GM18909 (cell line): ENCODE measurements around the gene CD302.
"Not testable (repeated sequence)": the region's sequence is repeated elsewhere in the genome, so short reads cannot be mapped to it uniquely, and the experiment has no call there.

Experiments used
- ATAC-seq: cut with Tn5 transposase; IDR thresholded peaks from one replicate; pipeline ENCODE4 v1.9.1; 2021; ENCODE audit warnings: mild to moderate bottlenecking; ENCODE audit not compliant: unreplicated experiment, poor library complexity

Gene CD302, protein sequence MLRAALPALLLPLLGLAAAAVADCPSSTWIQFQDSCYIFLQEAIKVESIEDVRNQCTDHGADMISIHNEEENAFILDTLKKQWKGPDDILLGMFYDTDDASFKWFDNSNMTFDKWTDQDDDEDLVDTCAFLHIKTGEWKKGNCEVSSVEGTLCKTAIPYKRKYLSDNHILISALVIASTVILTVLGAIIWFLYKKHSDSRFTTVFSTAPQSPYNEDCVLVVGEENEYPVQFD

DNA sequence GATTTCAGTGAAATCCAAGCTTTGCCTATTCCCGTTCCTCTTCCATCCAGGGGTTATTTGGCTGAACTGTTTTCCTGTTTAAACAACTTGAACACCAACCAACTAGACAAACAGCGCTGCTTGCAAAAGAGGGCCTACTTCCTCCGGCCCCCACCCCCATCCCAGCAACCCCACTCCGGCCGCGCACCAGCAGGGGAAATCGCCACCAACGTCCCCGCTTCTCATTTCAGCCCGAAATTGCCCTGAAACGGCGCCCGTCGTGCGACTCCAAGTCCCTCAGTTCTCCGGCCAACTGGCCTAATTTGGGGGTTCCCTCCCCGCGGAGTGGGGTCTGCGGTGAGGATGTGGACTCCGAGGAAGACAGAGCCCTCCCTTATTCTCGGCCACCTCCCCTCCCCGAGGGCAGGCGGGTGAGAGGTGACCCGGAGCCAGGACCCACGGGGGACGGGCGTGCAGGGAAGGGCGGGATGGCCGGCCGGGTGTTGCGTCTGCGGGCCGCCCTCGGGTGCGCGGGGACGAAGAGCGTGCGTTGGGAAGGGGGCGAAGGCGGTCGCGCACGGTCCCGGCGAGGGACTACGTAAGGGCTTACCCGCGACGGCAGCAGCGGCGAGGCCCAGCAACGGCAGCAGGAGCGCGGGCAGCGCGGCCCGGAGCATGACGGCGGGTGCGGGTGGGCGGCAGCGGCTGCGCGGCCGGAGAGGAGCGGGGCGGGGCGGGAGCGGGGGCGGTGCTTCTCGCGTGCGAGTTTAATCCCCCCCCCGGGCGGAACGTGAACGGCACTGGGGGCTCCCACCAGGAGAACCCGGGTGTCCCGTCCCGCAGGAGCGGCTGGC, at the start of gene CD302:
CD302 (minus strand) TSS at position 666 of the 833 bp plus-strand sequence; CDS start at position 656, 10 bp downstream.
- peak; percentile 73 for ATAC-seq

DNA sequence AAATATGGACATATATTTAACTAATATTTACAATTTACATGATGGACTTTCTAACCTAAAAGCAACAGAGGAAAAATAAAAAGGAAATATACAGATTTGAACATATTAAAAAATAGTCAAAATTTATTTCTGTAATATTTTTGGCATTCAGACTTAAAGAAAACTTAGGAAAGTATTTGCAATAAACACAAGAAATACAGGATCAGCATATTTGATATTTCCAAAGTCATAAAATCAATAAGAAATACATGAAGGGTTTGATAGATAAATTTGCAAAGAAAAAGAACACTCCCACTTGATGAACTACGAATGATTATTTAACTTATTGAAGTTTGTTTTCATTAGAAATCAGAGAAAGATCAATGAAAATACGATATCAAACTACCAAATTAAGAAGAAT, 48.6 kb upstream of the CD302 start:
- no peak for ATAC-seq

DNA sequence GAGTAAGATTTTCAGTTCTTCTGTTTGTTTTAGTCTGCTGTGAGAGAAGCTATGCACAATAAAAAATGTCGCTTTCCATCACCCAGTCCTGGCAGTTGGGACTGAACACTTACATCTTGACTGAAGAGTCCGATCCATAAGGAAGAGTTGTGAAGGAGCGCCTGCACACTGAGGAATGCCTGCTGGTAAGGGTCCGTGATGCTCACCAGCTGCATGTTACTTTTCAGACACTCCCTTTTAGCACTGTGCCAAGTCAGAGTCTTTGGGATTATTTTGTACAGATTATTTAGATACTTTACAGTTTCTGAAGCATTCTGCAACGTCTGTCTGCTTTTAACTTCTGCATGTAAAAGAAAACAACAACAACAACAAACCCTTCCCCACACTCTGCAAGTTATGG, 42.6 kb upstream of the CD302 start:
- no peak for ATAC-seq

DNA sequence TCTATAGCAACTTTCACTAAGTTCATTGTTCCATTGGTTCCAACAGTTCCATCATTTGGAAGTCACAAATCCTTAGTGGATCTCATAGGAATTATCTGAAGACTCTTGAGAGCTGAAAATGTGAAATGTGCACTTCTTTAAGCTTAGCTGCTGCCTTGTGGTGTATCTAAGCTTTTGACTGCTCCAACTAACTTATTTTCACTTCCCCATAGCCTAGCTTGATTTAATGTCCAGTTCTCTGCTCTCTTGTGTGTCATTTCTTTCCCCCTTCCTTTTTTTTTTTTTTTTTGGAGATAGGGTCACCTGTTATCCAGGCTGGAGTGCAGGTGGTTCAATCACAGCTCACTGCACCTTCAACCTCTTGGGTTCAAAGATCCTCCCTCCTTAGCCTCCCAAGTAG, 34.9 kb upstream of the CD302 start:
- no peak for ATAC-seq

DNA sequence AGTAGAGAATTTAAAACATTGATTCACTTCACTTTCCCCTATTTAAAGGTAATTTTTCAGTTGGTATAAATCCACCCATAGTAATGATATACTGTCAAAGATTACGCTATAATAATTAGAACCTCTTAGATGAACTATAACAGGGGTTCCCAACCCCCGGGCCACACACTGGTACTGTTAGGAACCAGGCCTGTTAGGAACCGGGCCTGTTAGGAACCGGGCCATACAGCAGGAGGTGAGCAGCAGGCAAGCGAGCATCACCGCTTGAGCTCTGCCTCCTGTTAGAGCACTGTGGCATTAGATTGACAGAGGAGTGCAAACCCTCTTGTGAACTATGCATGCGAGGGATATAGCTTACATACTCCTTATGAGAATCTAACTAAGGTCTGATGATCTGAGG, 34.0 kb upstream of the CD302 start:
- ATAC-seq = no peak

DNA sequence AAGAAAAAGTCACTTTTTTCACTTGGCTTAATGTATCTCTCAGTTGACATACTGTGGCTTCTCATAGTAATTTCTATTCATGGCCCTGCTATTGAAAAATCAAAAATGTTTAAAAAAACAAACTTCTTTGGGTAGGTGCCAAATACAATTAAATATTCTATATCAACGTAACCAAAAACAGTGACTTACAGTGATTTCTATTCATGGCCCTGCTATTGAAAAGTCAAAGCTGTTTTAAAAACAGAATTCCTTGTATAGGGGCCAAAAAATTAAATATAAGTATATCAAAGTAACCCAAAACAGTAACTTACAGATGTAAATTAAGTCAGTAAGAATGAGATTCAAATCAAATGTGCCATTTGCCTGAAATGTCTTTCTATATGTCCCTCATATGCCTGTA, 31.4 kb upstream of the CD302 start:
- no peak for ATAC-seq

DNA sequence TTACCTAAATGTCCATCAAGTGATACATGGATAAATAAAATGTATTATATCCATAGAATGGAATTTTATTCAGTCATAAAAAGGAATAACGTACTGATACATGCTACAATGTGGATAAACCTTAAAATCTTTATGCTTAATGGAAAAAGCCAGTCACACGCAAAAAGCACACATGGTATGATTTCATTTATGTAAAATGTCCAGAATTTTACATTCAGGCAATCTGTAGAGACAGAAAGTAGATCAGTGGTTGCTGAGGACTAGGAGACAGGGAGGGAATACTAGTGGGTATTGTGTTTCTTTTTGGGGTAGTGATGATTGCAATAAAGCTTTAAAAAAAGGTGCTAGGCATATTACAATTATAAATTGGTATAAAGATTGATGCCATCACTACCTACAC, 30.7 kb upstream of the CD302 start:
- no peak for ATAC-seq

DNA sequence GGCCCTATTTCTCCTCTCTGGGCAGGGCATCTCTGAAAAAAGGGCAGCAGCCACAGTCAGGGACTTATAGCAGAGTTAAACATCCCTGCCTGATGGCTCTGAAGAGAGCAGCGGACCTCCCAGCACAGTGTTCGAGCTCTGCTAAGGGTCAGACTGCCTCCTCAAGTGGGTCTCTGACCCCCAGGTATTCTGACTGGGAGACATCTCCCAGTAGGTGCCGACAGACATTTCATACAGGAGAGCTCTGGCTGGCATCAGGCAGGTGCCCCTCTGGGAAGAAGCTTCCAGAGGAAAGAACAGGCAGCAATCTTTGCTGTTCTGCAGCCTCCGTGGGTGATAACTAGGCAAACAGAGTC, 24.4 kb upstream of the CD302 start:
- ATAC-seq = not testable (repeated sequence)

DNA sequence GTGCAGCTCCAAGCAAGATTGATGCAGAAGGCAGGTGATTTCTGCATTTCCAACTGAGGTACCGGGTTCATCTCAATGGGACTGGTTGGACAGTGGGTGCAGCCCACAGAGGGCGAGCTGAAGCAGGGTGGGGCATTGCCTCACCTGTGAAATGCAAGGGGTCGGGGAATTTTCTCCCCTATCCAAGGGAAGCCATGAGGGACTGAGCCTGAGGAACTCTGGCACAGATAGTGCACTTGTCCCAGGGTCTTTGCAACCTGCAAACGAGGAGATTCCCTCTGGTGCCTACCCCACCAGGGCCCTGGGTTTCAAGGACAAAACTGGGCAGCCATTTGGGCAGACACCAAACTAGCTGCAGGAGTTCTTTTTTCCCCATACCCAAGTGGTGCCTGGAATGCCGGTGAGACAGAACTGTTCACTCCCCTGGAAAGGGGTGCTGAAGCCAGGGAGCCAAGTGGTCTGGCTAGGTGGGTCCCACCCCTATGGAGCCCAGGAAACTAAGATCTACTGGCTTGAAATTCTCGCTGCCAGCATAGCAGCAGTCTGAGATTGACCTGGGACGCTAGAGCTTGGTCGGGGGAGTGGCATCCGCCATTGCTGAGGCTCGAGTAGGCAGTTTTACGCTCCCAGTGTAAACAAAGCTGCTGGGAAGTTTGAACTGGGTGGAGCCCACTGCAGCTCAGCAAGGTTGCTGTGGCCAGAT, 23.9 kb upstream of the CD302 start:
- ATAC-seq = not testable (repeated sequence)

DNA sequence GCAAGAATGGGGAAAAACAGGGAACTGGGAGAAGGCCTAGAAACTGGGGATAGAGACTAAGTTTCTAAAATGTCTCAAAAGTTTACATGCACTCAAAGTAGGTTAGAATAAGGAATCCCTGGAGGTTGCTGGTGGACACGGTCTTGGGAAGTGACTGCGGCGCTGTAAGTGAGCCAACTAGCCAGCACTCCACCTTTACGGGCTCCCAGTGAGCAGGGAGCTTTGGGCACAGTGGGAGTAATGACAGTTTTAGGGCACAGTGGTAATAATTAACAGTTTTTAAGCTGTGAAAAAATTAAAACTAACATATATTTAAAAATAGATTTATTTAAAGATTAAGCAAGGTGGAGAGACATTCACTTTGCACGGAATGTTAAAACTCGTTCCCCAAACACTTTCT, 20.9 kb upstream of the CD302 start:
- no peak for ATAC-seq

DNA sequence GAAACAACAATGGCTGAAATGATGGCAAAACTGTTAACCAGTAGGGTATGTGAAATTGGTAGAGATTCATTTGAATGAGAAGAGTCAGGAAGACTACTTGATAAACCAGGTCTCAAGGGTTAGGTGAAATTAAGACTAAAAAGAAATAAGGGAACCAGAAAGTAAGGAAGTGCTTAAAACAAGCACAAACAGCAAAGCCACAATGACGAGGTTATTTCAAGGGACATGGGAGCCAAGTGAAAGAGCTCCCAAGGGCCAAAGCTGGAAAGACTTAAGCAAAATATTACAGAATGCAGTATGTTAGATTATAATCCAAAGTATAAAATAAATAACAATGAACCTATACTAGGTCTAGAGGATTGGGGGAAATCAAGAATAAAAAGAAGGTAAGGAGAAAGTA, 19.3 kb upstream of the CD302 start:
- no peak for ATAC-seq

DNA sequence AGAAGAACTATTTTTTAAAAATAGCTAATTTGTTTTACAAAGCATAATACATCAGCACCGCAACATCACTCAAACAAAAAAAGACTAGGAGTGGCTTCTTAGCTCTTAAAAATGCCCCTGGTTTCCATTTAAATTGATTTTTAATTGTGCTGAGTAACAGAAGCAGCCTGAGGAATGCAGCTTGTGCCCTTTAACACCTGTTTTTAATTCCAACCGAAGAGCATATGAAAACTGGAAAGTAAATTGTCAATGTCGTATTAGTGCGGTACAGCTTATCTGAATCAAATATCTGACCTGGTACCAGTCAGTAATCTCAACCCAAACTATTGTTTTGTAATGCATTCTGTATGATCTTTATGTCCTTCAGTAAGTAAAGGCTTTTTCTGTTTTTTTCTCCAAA, 13.2 kb upstream of the CD302 start:
- ATAC-seq = no peak

DNA sequence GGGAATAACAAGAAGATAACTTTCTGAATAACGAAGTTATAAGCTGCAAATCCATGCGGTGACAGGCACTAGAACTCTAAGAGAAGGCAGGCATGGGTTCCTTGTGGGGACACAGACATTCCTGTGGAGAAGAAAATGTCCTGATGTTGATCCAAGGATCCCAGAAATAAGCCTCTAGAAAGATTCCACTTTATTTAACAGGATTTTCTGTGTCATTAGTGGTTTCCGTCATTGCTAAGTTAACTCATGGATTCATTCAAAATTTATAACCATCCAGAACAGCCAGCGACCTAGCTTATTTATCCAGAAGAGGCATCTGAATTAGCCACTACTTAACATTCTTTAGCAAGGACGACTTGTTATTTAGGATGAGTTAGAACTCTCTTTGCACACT, 10.0 kb upstream of the CD302 start:
- ATAC-seq = no peak

DNA sequence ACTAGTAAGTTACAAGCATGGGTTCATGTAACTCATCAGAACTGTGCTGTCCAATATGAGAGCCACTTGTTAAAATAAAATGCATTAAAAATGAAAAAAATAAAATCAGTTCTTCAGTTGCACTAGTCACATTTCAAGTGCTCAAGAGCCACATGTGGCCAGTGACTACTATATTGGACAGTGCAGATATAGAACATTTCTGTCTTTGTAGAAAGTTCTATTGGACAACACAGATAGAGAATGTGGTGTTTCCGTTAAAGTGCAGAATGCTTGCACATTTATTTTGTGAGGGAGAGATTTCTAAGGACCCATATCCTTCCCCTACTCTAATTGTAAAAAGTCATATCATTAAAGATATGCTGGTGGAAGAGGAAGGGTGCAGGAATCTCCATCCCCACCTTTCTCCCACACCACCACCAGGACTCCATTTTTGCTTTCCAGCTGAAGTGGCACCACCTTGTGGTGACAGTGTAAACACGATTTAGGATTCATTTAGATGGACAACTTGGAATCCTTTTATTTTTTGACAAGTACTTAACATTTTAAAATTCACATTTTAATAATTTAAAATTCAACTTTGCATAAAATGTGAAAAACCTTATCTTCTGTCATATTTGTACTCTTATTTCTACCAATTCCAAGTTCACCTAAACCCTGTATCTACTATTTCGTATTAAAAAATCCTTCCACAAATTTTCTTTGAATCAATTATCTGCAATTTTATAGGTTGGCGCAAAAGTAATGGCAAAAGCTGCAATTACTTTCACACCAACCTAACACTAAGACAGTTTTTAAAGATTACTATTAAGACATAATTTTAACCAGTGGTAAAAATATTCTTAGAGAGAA, 9.4 kb upstream of the CD302 start:
- ATAC-seq = no peak

DNA sequence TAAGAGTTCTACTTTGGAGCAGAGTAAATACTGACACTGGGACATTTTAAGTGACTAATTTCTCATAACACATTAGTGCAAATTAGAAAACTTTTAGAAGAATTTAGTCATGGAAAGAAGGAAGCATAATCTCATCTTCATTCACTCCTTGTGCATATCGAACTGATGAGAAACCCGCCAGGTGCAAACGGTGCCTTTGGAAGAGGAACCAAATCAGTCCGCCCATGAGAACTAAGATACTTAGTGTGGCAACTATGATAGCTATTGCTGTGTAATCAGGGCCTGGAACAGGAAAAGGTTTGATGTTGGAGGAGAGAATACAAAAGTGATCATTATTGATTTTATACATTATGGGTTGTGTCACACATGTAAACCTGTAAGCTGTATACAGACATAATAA, 6.9 kb upstream of the CD302 start:
- no peak for ATAC-seq

DNA sequence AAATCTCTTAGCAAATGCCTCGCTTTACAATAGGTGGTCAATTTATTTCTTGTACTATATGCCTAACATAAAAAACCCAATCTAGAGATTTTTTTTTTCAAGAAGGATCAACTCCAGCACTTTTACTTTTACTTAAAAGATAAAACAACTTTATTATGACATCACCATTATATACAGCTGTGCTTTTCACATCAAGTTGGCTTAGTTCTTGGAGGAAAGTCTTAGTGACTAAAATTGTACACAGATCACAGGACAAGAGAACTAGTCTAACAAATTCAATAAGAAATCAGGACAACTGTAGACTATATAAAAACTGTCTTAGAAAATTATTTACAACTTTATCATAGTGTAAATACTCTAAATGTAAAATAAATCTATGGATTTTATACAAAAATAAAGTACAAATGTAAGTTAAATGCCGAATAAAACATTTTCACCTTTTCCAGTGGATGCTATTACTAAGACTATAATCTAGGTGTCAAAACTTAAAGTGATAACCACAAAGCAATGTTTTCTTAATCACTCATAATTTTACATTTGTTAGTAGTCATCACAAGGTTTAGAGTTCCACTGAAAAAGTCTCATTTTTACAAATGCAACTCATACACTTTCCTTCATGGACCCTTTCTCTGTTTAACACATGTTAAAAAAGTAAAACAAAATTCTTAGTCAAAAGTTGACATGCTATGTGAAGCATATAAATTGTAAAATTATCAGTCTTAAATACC, 5.4 kb upstream of the CD302 start:
- ATAC-seq = no peak

DNA sequence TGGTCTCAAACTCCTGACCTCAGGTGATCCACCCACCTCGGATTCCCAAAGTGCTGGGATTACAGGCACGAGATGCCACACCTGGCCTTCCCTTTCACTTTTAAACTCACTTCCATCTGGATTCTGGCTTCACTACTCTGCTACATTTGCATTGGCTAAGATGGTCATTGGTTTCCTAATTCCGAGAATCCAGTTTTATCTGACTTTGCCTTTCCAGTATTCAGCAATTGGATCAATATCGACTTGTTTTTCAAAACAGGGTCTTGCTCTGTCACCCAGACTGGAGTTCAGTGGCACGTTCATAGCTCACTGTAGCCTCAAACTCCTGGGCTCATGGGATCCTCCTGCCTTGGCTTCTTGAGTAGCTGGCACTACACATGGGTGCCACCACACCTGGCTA, 4.7 kb upstream of the CD302 start:
- no peak for ATAC-seq

DNA sequence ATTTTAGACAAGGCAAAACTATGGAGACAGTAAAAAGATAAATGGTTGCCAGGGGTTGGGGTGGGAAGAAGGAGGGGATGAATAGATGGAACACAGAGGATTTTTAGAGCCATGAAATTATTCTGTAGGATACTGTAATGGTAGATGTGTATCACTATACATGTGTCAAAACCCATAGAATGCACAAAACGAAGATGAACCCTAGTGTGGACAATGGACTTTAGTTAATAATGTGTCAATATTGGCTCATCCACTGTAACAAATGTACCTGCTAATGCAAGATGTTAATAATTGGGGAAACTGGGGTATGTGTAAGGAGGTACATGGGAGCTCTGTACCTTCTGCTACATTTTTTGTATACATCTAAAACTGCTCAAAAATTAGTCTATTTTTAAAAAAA, 1.8 kb upstream of the CD302 start:
- ATAC-seq = no peak

DNA sequence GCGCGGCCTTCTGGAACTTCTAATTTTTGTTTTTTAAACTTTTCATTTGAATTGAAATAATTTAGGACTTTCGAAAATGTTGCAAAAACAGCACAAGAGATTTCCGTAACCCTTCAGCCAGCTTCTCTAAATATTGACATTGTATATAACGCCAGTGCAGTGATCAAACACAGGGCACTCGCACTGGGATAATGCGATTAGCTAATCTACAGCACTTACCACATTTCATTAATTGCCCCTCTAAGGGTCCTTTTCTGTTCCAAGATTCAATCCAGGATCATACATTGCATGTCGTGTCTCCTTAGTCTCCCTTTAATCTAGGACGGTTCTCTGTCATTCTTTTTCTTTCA, 343 bp upstream of the CD302 start:
- no peak for ATAC-seq

DNA sequence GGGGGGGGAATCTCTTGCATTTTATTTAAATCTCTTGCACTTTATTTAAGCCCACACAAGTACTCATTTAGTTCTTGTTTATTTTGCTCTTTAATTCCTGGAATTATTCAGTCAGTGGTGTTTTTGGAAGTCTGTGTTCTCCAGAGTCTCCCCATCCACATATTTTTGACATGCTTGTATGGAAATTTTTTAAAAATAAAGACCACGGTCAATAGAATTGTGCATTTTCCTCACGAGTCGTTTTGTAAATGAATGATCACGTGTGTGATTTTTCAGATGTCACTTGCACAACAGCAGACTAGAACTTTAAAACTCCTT, 824 bp downstream of the CD302 start:
- ATAC-seq = no peak
